ENCODE data around the gene MIEN1.
"Not testable (repeated sequence)": the region's sequence is repeated elsewhere in the genome, so short reads cannot be mapped to it uniquely, and the experiment has no call there.

The MIEN1 gene

GRCh38 chr17:39730095-39730921 is at the start of gene MIEN1:
TSS of gene MIEN1 (minus strand) at chr17:39730532. CDS start at chr17:39730495, 37 bp downstream.
- peak; percentile 68 for DNase-seq

GRCh38 chr17:39777534-39778365 is 47.4 kb upstream of the MIEN1 start:
- DNase-seq: no peak

- no peak for DNase-seq
Observed at GRCh38 chr17:39776252-39776651, 45.9 kb upstream of the MIEN1 start.

DNA sequence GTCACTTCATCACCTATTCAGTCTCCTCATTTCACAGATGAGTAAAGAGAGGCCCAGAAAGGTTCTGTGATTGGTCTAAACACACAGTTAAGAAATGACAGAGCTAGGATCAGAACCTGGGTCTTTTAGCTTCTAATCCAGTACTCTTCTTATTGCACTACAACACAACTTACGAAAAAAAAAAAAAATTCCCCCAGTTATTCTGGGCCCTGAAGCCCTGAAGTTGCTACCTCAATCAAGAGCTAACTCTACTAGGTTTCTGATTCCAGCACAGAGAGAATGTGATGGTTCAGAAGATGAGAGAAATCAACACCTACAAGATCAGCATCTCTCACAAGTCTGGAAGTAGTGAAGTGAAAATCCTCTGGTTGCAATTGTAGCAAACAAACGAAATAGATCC is 44.7 kb upstream of the MIEN1 start:
- no peak for DNase-seq

DNA sequence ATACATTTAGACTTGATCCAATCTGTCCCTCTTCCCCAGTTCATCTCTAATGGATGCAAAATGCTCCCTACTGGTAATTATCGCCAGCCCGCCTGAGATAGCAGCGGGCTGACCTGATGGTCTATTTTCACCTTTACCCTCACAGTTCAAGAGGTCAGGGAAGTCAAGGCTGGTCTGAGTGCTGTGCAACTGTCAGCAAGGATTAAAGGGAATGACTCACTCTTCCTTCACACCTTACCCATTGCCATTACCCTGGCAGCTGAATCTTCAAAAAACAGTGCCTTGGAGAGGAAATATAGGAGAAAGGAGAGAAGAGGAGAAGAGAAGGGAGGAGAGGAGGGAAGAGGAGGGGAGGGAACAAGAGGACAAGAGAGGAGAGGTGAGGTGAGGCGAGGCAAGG is 43.7 kb upstream of the MIEN1 start:
- DNase-seq: no peak

GRCh38 chr17:39772987-39773934 is 42.9 kb upstream of the MIEN1 start:
- no peak for DNase-seq

GRCh38 chr17:39772415-39772814 is 42.1 kb upstream of the MIEN1 start:
- no peak for DNase-seq

DNA sequence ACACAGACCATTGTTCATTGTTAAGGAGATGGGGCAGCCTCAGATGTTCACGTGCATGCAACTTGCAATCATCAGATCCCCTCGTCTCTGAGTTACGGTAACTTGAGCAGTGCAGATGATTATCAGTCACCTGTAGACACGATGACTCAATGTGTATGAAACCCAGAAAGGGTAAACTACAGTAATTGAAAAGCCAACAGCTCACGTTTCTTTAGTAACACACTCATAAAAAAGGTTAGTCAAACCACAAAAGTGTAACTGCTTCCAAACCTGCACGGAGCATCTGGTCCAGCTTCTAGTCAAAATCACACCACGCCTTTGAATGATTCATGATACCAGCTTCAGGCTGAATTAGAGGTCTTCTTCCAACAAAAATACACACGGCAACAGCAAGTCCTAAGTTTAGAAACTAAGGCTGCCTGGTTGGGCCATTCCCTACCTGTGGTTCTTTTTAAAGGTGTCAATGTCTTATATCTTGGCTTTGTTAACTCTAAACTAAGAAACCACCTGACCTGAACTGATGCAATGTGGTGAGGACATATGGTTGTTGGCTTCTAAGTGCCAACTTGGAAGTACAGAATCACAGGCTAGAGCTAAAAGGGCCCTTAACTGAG is 39.7 kb upstream of the MIEN1 start:
- peak; percentile 21 for DNase-seq

GRCh38 chr17:39767147-39767546 is 36.8 kb upstream of the MIEN1 start:
- DNase-seq: no peak

DNA sequence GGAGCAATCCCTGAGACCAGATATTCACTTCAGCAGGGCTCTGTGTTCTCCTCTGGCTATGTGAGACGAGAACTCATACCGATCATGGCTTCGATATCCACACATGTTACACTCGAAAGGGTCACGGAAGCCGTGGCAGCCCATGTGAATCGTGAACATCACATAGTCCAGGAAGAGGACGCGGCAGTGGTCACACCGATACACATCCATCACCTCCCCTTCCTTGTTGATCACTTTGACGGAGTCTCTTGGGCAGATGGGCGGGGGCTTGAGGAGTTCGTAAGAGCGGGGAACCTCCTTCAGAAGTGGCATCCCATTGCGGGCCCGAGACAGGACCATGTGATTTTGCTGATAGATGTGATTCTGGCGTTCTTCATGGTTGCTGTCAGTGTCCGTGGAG is 35.4 kb upstream of the MIEN1 start:
- DNase-seq: no peak

DNA sequence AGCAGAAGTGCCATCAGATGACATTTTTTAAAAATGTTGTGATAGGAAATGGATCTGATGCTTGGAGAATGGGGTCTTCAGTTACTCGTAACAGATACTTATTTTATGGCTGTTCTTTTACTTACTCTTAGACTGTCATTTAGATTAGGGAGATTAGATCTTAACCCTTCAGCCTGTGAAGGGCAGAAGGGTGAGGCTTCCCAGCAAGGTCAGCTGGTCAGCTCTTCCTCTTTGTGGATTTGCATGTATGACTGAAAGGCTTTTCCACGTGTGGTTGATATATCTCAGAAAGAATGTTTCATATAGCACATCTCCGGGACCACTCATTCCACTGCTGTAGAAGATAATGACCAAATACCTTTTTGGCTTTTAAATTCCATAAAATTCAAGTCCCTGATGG is 34.8 kb upstream of the MIEN1 start:
- no peak for DNase-seq

- DNase-seq: not testable (repeated sequence)
Observed at GRCh38 chr17:39764171-39764570, 33.8 kb upstream of the MIEN1 start.

DNA sequence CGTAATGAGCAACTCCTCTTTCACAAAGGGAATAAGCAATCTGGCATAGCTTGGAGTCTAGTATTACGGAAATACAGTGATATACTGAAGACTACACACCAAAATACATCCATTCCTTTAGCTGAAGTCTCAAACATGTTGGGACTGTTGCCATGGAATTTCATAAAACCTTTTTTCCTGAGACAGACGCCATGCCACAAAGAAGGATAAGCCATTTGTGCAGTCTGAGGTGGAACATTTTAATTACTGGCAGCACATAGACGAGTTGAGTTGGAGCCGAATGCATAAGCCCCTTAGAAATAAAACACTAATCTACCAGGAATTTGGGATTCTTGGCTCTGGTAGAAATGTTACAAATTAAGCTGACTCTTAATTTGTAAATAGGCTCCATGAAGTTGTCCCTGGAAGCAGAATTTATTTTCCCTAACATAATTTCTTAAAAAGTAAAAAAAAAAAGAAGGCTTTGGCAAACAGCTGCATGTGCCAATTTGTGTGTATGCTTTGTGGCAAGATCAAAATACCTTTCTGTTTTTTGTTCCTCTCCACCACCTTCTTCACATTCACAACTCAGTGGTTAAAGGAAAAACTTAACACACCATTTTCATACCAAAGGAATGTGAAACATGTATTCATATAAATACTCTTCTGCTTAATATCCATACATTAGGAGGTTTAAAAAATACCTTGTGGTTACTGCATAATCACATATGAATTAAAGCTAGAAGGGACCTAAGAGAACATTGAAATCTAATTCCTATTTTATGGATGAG is 32.9 kb upstream of the MIEN1 start:
- DNase-seq: no peak

- DNase-seq: no peak
Observed at GRCh38 chr17:39761861-39762496, 31.6 kb upstream of the MIEN1 start.

DNA sequence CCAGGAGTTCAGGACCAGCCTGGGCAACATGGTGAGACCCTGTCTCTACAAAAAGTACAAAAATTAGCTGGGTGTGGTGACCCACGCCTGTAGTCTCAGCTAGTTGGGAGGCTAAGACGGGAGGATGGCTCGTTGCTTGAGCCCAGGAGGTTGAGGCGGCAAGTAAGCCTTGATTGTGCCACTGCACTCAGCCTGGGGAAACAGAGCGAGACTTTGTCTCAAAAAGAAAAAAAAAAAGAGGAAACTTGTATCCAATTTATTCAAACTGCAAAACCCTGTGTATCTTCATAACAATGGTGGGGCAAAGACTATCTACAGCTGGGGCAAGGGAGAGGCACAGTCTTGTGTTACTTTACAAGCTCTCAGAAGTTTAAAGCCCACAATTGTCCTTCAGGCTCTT is 28.9 kb upstream of the MIEN1 start:
- DNase-seq: no peak

DNA sequence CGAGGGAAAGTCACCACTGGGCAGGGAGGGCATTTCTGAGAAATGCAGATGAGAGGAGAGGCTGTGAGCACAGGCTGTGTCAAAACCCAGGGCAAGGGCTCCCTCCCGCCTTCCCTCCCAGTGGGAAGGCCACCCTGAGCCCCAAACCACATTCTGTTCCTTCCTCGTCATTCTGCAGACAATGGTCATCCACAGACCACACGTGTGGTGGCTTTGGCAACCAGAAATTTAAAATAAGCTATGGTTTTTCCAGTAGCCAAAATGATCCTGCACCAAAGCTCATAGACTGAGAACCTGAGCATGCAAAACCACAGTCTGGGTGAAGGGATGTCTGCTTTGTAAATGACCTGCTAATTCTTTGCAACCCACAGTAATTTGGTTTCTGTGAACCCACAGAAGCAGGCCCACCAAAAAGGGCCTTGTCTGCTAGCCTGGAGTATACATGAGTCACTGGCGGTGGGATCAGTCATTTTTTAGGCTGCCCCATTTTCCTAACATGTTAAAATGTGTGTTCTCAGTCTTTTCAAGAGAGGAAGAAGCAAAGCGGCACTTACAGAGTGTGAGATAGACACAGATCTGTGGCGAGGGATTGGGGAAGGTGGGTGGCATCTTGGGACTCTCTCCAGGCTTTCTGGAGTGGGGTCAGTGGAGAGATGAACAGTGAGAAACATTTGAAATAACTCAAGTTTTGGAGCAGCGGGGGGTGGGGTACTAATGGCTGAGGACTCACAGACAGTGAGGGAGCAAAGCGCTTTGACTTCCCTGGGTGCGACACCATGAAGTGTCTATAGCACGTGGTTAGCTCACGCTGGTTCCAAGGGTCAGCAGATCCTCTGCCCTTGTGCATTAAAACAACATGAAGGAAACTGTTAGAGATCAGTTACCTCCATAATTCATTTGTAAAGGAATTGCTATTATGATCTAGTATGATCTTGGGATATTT is 27.9 kb upstream of the MIEN1 start:
- DNase-seq: no peak

DNA sequence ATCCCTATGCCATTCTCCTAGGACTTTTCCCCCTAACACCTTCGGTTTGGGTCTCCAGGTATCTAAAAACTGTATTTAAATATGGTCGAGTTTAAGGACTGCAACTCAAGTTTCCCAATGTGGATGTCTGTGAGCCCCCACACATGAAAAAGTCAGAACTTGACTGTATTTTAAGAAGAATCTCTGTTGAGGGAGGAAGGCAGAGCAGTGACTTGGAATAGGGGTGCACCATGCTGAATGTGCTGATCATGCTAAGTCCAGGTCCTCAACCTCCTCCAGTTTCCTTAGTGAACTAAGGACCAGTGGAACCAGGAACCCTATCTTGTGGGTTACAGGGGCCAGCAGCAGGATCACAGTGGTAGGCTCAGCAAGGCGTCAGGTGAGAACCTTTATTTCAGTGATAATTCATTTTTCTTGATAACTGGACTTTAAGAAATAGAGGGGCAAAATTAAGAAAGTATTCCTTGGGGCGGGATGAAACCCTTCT is 26.9 kb upstream of the MIEN1 start:
- no peak for DNase-seq

DNA sequence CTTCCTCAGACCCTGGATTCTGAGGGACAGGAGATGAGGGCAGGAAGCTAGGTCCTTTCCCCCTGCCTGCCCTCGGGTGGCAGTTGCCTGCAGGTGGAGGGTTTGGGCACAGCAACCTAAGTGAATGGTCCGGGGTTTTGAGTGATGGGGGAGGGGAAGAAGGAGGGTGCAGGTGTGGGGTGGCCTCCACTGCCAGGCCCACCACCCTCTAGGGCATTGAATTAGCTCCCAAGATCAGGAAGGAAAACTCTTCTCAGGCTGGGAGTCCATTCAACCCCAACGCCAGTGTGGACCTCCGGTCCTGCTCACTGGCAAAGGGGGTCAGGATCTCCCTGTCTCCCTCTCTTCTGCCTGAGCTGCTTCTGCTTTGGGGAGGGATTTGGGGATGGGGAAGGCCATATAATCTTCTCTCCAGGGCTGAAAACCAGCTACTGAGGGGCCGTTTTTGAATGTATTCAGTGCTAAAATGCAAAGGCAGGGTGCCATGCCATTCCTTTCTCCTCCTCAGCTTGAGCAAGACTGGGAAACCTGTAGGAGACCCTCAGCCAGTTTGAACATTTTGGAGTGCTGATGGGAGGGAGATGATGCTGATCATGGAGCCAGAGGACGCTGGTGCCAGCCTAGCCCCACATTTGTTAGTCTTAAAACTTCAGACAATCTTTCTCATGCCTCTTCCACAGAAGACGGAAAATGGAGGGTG is 26.2 kb upstream of the MIEN1 start:
- DNase-seq: no peak
